Kidney epithelial cell (primary cell): ENCODE results near the gene MTHFD2. TPM values are rescaled to one million over a fixed set of nuclear protein-coding genes. Genes with fewer than 3 reads are reported as not detected.

ENCODE experiments used
- DNase-seq: peaks from one replicate; pipeline ENCODE4 v3.0.0-alpha.2; 2010; ENCODE audit warnings: low read depth
- H3K27me3 ChIP-seq: 2 replicates; pipeline ENCODE4 v1.6.0; 2011; ENCODE audit warnings: low read length; ENCODE audit not compliant: control insufficient read depth, insufficient read depth
- H3K36me3 ChIP-seq: 2 replicates; pipeline ENCODE4 v1.5.1; 2011; ENCODE audit warnings: low read length; ENCODE audit not compliant: control insufficient read depth, insufficient read depth
- H3K4me3 ChIP-seq: 2 replicates; pipeline ENCODE4 v1.5.1; 2011; ENCODE audit warnings: low read depth, mild to moderate bottlenecking, control low read depth, low read length
- total RNA-seq: library from RNA; depleted of rRNA; stranded (reverse); fragments of >200 nt; gene quantifications from 2 replicates; pipeline ENCODE4 v1.2.3, GENCODE V29; 2015
- TF ChIP-seq, protein P1 (sequence below): IDR thresholded peaks from 2 replicates; pipeline ENCODE4 v1.5.1; 2011; ENCODE audit warnings: mild to moderate bottlenecking, moderate library complexity, low read length, control low read depth, inconsistent platforms; ENCODE audit not compliant: insufficient read depth, poor library complexity, severe bottlenecking

The MTHFD2 gene
- total RNA-seq, 1 donor from 2014 or later, result 173 TPM

DNA sequence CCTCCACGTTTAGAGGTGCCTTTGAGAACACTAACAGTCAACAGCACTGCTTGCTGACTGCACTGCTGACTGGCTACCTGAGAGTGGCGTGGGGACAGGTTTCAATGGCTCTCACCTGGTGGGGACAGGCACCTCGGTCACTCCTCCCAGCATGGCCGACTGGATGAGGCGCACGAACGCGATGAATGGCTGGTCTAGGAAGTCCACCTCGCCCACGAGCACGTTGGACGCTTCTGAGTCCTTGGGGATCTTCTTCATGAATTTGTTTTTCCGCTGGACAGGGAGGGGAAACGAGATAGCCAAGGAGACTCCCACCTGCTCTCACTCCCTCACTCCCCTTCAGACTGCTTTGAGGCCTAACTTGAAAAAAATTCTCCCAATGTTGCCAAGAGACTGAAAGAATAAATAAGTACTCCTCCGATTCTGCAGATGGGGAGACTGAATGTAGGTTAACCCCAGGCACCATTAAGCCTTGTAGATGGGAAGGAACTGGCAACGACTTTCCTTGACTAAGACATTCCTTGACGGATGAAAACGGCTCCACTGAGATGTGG is 57.3 kb downstream of the MTHFD2 start:
- H3K4me3 ChIP-seq, result no peak overlapping the region
- TF ChIP-seq, protein P1, sequence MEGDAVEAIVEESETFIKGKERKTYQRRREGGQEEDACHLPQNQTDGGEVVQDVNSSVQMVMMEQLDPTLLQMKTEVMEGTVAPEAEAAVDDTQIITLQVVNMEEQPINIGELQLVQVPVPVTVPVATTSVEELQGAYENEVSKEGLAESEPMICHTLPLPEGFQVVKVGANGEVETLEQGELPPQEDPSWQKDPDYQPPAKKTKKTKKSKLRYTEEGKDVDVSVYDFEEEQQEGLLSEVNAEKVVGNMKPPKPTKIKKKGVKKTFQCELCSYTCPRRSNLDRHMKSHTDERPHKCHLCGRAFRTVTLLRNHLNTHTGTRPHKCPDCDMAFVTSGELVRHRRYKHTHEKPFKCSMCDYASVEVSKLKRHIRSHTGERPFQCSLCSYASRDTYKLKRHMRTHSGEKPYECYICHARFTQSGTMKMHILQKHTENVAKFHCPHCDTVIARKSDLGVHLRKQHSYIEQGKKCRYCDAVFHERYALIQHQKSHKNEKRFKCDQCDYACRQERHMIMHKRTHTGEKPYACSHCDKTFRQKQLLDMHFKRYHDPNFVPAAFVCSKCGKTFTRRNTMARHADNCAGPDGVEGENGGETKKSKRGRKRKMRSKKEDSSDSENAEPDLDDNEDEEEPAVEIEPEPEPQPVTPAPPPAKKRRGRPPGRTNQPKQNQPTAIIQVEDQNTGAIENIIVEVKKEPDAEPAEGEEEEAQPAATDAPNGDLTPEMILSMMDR, result no peak
- no peaks in the 10 kb centered on the region for H3K36me3 ChIP-seq
- peaks cover 2% of the 10 kb centered on the region for H3K27me3 ChIP-seq
- DNase-seq, result no peak

DNA sequence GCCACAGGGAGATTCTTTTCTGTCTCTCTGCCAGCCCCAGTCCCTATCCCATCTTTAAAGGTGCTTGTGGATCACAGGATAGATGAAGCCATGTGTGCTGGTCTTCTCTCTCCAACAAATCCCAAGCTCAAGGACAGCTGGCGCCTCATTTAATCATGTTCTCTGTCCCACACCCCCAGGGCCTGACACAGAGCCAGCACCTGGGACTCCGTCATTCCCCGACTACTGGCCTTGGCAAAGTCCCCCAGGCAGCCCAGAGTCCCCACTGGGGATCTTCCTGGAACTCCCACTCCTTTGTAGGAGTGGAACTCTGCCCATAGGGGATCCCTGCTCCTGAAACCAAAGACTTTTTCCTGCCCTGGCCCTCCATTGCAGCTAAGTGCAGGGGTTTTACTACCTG is 60.8 kb downstream of the MTHFD2 start:
- TF ChIP-seq, protein P1, result no peak
- Histone ChIP-seq H3K4me3 (no peak overlapping the region), H3K36me3 (no peaks in the 10 kb centered on the region), H3K27me3 (no peaks in the 10 kb centered on the region)
- no peak for DNase-seq

DNA sequence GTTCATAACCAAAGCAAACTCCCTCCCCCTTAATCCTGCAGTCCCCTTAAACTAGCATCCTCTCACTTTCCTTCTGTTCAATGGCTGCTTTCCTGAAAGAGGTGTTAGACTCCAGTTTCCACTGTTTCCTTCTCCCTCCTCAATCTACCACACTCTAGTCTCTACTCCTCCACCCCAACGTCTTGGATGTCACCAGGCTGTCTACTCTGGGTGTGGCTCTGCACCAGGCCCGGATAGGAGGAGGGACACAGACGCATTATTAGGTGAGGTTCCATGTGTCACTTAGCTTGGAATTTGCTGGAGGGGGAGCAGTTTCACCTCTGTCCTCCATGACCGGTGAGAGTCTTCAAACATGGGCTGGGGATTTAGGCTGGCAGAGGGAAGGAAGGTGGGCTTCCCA is 61.3 kb downstream of the MTHFD2 start:
- TF ChIP-seq, protein P1, result no peak
- no peaks in the 10 kb centered on the region for H3K36me3 ChIP-seq
- no peak for DNase-seq
- no peak overlapping the region for H3K4me3 ChIP-seq
- no peaks in the 10 kb centered on the region for H3K27me3 ChIP-seq

DNA sequence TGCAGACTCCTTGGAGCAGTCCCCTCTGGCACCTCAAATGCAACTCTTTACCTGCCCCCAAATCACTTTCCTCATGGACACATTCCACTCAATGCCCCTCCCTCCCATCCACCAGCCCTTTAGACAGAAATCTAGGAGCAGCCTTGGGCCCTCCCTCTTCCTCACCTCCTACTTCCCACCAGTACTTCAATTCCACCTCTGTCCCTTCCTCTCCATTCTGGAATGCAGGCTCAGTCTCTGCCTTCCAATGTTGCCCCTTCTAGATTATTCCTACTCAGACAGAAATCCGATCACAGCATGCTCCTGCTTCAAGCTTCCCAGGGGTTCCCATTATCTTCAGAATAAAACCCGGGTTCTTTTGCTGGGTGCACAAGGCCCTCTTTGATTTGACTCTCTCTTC is 62.1 kb downstream of the MTHFD2 start:
- H3K36me3 ChIP-seq, result no peaks in the 10 kb centered on the region
- no peaks in the 10 kb centered on the region for H3K27me3 ChIP-seq
- DNase-seq, result no peak
- TF ChIP-seq, protein P1, result no peak
- H3K4me3 ChIP-seq, result no peak overlapping the region

DNA sequence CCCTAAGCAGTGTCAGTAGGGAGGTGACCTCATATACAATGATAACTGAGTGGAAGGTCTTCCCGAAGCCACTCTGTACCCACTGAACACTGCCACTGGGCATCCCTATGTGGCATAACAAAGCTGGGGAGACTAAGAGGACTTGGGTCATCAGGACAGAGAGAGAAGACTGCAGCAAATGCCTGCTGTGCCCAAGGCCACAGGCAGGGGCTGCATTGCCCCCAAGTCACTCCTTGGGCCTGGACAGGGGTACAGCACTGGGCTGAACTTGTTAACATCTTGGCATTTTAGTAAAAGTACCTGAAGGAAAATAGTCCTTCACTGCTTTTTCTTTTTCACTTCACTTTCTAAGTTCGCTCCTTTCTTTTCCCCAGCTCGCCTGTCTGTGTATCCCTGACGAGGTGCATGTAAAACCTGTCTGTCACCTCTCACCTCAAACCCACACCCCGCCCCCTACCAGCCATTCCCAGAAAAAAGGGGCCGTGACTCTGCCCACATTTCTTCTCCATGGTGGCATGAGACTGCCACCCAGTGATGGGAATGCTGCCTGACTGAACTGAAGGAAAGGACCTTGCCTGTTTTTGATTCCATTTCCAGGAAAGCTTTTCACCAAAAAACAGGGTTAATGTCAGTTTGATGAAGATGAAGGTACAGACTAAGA is 62.9 kb downstream of the MTHFD2 start:
- H3K36me3 ChIP-seq, result no peaks in the 10 kb centered on the region
- TF ChIP-seq, protein P1, result peak; percentile 64
- H3K27me3 ChIP-seq, result no peaks in the 10 kb centered on the region
- no peak for DNase-seq
- H3K4me3 ChIP-seq, result no peak overlapping the region

DNA sequence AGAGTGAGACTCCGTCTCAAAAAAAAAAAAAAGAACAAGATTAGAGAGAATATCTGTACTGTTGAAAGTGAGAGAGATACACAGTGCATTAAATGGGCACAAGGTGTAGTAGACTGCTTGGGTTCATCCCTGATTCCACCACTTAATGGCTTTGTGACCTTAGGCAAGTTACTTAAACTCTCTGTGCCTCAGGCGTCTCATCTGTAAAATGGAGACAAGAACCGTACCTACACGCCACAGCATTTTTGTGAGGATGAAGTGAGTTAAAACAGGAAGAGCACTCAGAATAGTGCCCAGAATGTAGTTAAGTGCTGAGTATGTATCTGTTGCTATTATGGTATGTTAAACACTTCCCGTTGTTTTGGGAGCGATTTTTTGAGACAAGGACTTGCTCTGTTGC is 64.3 kb downstream of the MTHFD2 start:
- TF ChIP-seq, protein P1, result no peak
- no peak overlapping the region for H3K4me3 ChIP-seq
- no peaks in the 10 kb centered on the region for H3K36me3 ChIP-seq
- H3K27me3 ChIP-seq, result no peaks in the 10 kb centered on the region
- DNase-seq, result no peak
